H9 (cell line): ENCODE results near the gene CRACR2B. TPM values are rescaled to one million over a fixed set of nuclear protein-coding genes. Genes with fewer than 3 reads are reported as not detected.

ENCODE experiments used
- DNase-seq: peaks from one replicate; pipeline ENCODE4 v3.0.0-alpha.2; 2017
- H2AFZ ChIP-seq: one replicate; pipeline ENCODE4 v1.6.1; 2013; ENCODE audit warnings: mild to moderate bottlenecking, low read length, control low read depth, moderate library complexity
- H2AK5ac ChIP-seq: 2 replicates; pipeline ENCODE4 v1.6.1; 2013; ENCODE audit warnings: low read length, control low read depth, mixed read lengths; ENCODE audit not compliant: insufficient read length
- H2BK120ac ChIP-seq: one replicate; pipeline ENCODE4 v1.6.1; 2013; ENCODE audit warnings: low read depth, mild to moderate bottlenecking, low read length, control low read depth, inconsistent platforms; ENCODE audit not compliant: poor library complexity, severe bottlenecking
- H2BK12ac ChIP-seq: 2 replicates; pipeline ENCODE4 v1.6.1; 2013; ENCODE audit warnings: low read length, control low read depth, mixed read lengths, low read depth; ENCODE audit not compliant: insufficient read length
- H2BK15ac ChIP-seq: 2 replicates; pipeline ENCODE4 v1.6.1; 2013; ENCODE audit warnings: low read depth, low read length, control low read depth
- H2BK20ac ChIP-seq: one replicate; pipeline ENCODE4 v1.6.1; 2013; ENCODE audit warnings: low read depth, mild to moderate bottlenecking, low read length, control low read depth, inconsistent platforms; ENCODE audit not compliant: poor library complexity, severe bottlenecking
- H2BK5ac ChIP-seq: 2 replicates; pipeline ENCODE4 v1.6.1; 2013; ENCODE audit warnings: low read length, control low read depth, mixed read lengths; ENCODE audit not compliant: insufficient read length
- H3K14ac ChIP-seq: 2 replicates; pipeline ENCODE4 v1.6.1; 2013; ENCODE audit warnings: low read length, control low read depth; ENCODE audit not compliant: insufficient read depth
- H3K18ac ChIP-seq: 2 replicates; pipeline ENCODE4 v1.6.1; 2013; ENCODE audit warnings: low read depth, mild to moderate bottlenecking, mixed read lengths, low read length, control low read depth; ENCODE audit not compliant: insufficient read length
- H3K23ac ChIP-seq: 2 replicates; pipeline ENCODE4 v1.6.1; 2013; ENCODE audit warnings: low read length, control low read depth, mixed read lengths, low read depth; ENCODE audit not compliant: insufficient read length
- H3K23me2 ChIP-seq: 2 replicates; pipeline ENCODE4 v1.6.1; 2013; ENCODE audit warnings: low read depth, mild to moderate bottlenecking, mixed read lengths, low read length, control low read depth; ENCODE audit not compliant: insufficient read length, poor library complexity, severe bottlenecking
- H3K27ac ChIP-seq: 2 replicates; pipeline ENCODE4 v1.5.1; 2013; ENCODE audit warnings: low read length, control low read depth, mixed read lengths, low read depth; ENCODE audit not compliant: insufficient read length
- H3K27me3 ChIP-seq: 2 replicates; pipeline ENCODE4 v1.6.1; 2013; ENCODE audit warnings: low read length, control low read depth, inconsistent platforms; ENCODE audit not compliant: insufficient read depth
- H3K4ac ChIP-seq: 2 replicates; pipeline ENCODE4 v1.6.1; 2013; ENCODE audit warnings: low read depth, mild to moderate bottlenecking, control low read depth, inconsistent platforms, low read length, moderate library complexity
- H3K4me1 ChIP-seq: 2 replicates; pipeline ENCODE4 v1.6.1; 2013; ENCODE audit warnings: low read length, control low read depth, inconsistent platforms; ENCODE audit not compliant: insufficient read depth
- H3K4me2 ChIP-seq: 2 replicates; pipeline ENCODE4 v1.6.1; 2013; ENCODE audit warnings: low read length, control low read depth, mixed read lengths; ENCODE audit not compliant: insufficient read length, insufficient read depth
- H3K56ac ChIP-seq: 2 replicates; pipeline ENCODE4 v1.6.1; 2013; ENCODE audit warnings: low read depth, mild to moderate bottlenecking, mixed read lengths, low read length, control low read depth; ENCODE audit not compliant: insufficient read length
- H3K79me1 ChIP-seq: 2 replicates; pipeline ENCODE4 v1.6.1; 2013; ENCODE audit warnings: low read depth, mild to moderate bottlenecking, moderate library complexity, low read length, control low read depth, inconsistent platforms; ENCODE audit not compliant: insufficient read depth, poor library complexity, severe bottlenecking
- H3K79me2 ChIP-seq: 2 replicates; pipeline ENCODE4 v1.6.1; 2013; ENCODE audit warnings: low read length, control low read depth, inconsistent platforms; ENCODE audit not compliant: insufficient read depth
- H3K9ac ChIP-seq: 2 replicates; pipeline ENCODE4 v1.6.1; 2013; ENCODE audit warnings: low read length, control low read depth, mixed read lengths; ENCODE audit not compliant: insufficient read length; ENCODE audit errors: extremely low read depth
- H3K9me3 ChIP-seq: one replicate; pipeline ENCODE4 v1.6.1; 2013; ENCODE audit warnings: low read depth, low read length, inconsistent platforms; ENCODE audit not compliant: control insufficient read depth
- H3T11ph ChIP-seq: one replicate; pipeline ENCODE4 v1.6.1; 2013; ENCODE audit warnings: mild to moderate bottlenecking, low read length, control low read depth, inconsistent platforms
- H4K20me1 ChIP-seq: one replicate; pipeline ENCODE4 v1.6.1; 2013; ENCODE audit not compliant: control insufficient read depth, insufficient read length, insufficient read depth
- H4K5ac ChIP-seq: 2 replicates; pipeline ENCODE4 v1.6.1; 2013; ENCODE audit warnings: low read depth, mild to moderate bottlenecking, mixed read lengths, low read length, control low read depth; ENCODE audit not compliant: insufficient read length
- H4K8ac ChIP-seq: replicated peaks from 2 replicates; pipeline ENCODE4 v1.6.1; 2013; ENCODE audit warnings: low read length, control low read depth, mixed read lengths, low read depth; ENCODE audit not compliant: insufficient read length
- H4K91ac ChIP-seq: 2 replicates; pipeline ENCODE4 v1.6.1; 2013; ENCODE audit warnings: low read depth, mild to moderate bottlenecking, moderate library complexity, mixed read lengths, low read length, control low read depth; ENCODE audit not compliant: insufficient read length
- H3K27ac Mint-ChIP-seq, 3 experiments: 2 replicates in 2 of 3; 3 replicates in 1 of 3; pipeline ENCODE4 v1.8.0; 2020 to 2021; ENCODE audit warnings: mixed read lengths in 3 of 3, mild to moderate bottlenecking in 1 of 3, moderate library complexity in 1 of 3
- H3K27me3 Mint-ChIP-seq: 2 replicates; pipeline ENCODE4 v1.8.0; 2021; ENCODE audit warnings: low read depth, mild to moderate bottlenecking, moderate library complexity, mixed read lengths
- H3K36me3 Mint-ChIP-seq, 3 experiments: 2 replicates in 2 of 3; 3 replicates in 1 of 3; pipeline ENCODE4 v1.8.0; 2020 to 2021; ENCODE audit warnings: low read depth in 3 of 3, mixed read lengths in 3 of 3; ENCODE audit not compliant: insufficient read depth in 1 of 3
- H3K4me1 Mint-ChIP-seq, 2 experiments: 2 replicates each; pipeline ENCODE4 v1.8.0; 2020; ENCODE audit warnings: mixed read lengths in 2 of 2
- H3K4me3 Mint-ChIP-seq, 2 experiments: 2 replicates in 1 of 2; 3 replicates in 1 of 2; pipeline ENCODE4 v1.8.0; 2020 to 2021; ENCODE audit warnings: mild to moderate bottlenecking in 2 of 2, mixed read lengths in 2 of 2, moderate library complexity in 1 of 2
- H3K9me3 Mint-ChIP-seq, 2 experiments: 2 replicates in 1 of 2; 3 replicates in 1 of 2; pipeline ENCODE4 v1.8.0; 2020; ENCODE audit warnings: mild to moderate bottlenecking in 2 of 2, mixed read lengths in 2 of 2, moderate library complexity in 1 of 2
- WGBS: extraction: QIAGEN DNeasy Blood & Tissue Kit; methylation state at CpG from one replicate; pipeline ENCODE4 v1.1.7; 2013; ENCODE audit warnings: missing lambda C conversion rate, low lambda C conversion rate, mixed read lengths; ENCODE audit not compliant: insufficient read length; ENCODE audit errors: extremely low coverage; 5-methylcytosine and 5-hydroxymethylcytosine counted together
- total RNA-seq: library from RNA; stranded (reverse); gene quantifications from 2 replicates; pipeline ENCODE4 v1.2.1, GENCODE V29; 2021
- TF ChIP-seq, protein P1 (sequence below): fragments of 200-600 bp; sonication (generic); conservative IDR thresholded peaks from 3 replicates; pipeline ENCODE4 v1.8.0; 2021; ENCODE audit warnings: antibody characterized with exemption, mild to moderate bottlenecking

CRACR2B gene
- total RNA-seq, 1 experiment from 2014 or later = 29.0 TPM

DNA sequence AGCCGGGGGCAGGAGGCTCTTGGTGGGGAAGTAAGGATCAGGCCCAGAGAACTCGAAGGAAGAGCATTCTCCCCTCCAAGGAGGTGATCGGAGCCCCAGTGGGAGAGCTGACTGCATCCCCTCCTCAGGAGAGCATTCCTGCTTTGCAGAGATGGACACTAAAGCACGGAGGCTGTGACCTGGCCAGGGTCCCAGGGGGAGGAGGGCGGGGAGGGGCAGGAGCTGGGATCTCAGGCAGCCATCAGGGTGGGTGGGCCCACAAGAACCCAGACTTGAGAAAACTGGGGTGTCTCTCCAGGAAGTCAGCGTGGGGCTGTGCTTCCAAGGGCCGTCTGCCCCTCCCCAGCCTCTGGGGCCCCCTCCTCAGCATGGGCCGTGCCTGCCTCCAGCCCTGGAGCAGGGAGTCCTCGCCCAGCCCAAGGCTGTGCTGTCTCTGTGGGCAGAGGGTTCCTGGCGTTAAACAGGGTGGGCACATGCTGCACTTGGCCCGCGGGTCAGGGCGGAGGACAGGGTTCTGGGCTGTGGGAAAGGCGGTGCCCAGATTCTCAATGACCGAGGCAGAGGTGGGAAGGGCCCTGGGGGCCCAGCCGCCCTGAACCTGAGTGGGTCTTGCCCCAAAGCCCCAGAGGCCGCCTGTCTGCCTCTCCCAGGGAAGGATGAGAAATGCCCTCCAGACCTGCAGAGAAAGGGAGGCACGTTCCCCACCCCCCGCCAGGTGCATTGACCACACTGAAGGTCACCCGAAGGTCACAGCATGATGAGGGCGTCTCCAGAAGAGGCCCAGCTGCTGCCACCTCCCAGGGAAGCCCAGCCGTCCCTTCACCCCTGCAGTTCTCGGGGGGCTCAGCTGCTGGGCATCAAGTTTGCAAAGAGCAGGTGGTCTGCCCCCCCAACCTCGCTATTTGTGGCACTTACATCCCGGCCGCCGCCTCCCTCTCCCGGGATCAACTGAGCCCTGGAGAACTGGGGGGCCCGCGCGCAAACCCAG is 38.5 kb upstream of the CRACR2B start:
- H3T11ph ChIP-seq = no peak overlapping the region
- H3K14ac ChIP-seq = no peak overlapping the region
- H2BK12ac ChIP-seq = no peak overlapping the region
- no peaks in the 10 kb centered on the region; the same call in 1 of the 2 replicates for H3K4me1 ChIP-seq
- Mint-ChIP-seq H3K9me3 (no peaks in the 10 kb centered on the region), H3K27ac (no peak overlapping the region), H3K4me3 (peak overlapping the region in 1 of 2 experiments; percentile 55; a peak in 3 of 5 replicates), H3K27me3 (peaks cover 7% of the 10 kb centered on the region; the same call in 1 of the 2 replicates), H3K36me3 (peaks cover 0 to 16% (median 0%) of the 10 kb centered on the region in 3 experiments; a peak in 3 of 7 replicates), H3K4me1 (peaks cover 7 to 27% of the 10 kb centered on the region in 2 experiments; a peak in 3 of 4 replicates)
- H4K5ac ChIP-seq = no peak overlapping the region
- no peak overlapping the region for H4K8ac ChIP-seq
- no peak overlapping the region for H4K91ac ChIP-seq
- no peak overlapping the region for H2AFZ ChIP-seq
- no peak overlapping the region for H3K9ac ChIP-seq
- TF ChIP-seq, protein P1, sequence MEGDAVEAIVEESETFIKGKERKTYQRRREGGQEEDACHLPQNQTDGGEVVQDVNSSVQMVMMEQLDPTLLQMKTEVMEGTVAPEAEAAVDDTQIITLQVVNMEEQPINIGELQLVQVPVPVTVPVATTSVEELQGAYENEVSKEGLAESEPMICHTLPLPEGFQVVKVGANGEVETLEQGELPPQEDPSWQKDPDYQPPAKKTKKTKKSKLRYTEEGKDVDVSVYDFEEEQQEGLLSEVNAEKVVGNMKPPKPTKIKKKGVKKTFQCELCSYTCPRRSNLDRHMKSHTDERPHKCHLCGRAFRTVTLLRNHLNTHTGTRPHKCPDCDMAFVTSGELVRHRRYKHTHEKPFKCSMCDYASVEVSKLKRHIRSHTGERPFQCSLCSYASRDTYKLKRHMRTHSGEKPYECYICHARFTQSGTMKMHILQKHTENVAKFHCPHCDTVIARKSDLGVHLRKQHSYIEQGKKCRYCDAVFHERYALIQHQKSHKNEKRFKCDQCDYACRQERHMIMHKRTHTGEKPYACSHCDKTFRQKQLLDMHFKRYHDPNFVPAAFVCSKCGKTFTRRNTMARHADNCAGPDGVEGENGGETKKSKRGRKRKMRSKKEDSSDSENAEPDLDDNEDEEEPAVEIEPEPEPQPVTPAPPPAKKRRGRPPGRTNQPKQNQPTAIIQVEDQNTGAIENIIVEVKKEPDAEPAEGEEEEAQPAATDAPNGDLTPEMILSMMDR = no peak
- no peak overlapping the region for H3K4ac ChIP-seq
- H2BK15ac ChIP-seq = no peak overlapping the region
- H3K4me2 ChIP-seq = no peak overlapping the region
- no peaks in the 10 kb centered on the region for H3K27me3 ChIP-seq
- no peaks in the 10 kb centered on the region for H3K79me1 ChIP-seq
- H2BK20ac ChIP-seq = no peak overlapping the region
- no peak overlapping the region for H2AK5ac ChIP-seq
- no peak for DNase-seq
- no peak overlapping the region for H3K23ac ChIP-seq
- H3K79me2 ChIP-seq = no peaks in the 10 kb centered on the region
- peaks cover 4% of the 10 kb centered on the region for H3K23me2 ChIP-seq
- WGBS = no CpG with 5 or more reads among the region's 31 CpGs
- no peaks in the 10 kb centered on the region for H3K9me3 ChIP-seq
- H4K20me1 ChIP-seq = no peaks in the 10 kb centered on the region
- H3K18ac ChIP-seq = no peak overlapping the region
- H2BK5ac ChIP-seq = no peak overlapping the region
- no peak overlapping the region for H2BK120ac ChIP-seq
- no peak overlapping the region for H3K56ac ChIP-seq
- no peak overlapping the region for H3K27ac ChIP-seq
